Activated CD4-positive, alpha-beta T cell treated with anti-CD3 and anti-CD28 coated beads, Interleukin-2, amount 10 ng/mL, durations not matched to agents 24 days and 14 days (primary cell): ENCODE data around the gene MCAT. TPM values are rescaled to one million over a fixed set of nuclear protein-coding genes. Genes with fewer than 3 reads are reported as not detected.
"Not testable (repeated sequence)": the region's sequence is repeated elsewhere in the genome, so short reads cannot be mapped to it uniquely, and the experiment has no call there.

Experiments used
- DNase-seq: peaks from one replicate; pipeline ENCODE4 v3.0.0; 2022
- H3K27ac Mint-ChIP-seq: one replicate; pipeline ENCODE4 v1.8.0; 2022; ENCODE audit warnings: mild to moderate bottlenecking, mixed read lengths
- H3K27me3 Mint-ChIP-seq: one replicate; pipeline ENCODE4 v1.8.0; 2022; ENCODE audit warnings: mixed read lengths
- H3K36me3 Mint-ChIP-seq: one replicate; pipeline ENCODE4 v1.8.0; 2022; ENCODE audit warnings: low read depth, mild to moderate bottlenecking, mixed read lengths
- H3K4me1 Mint-ChIP-seq: one replicate; pipeline ENCODE4 v1.8.0; 2021; ENCODE audit warnings: mixed read lengths
- H3K4me3 Mint-ChIP-seq: one replicate; pipeline ENCODE4 v1.8.0; 2022; ENCODE audit warnings: mild to moderate bottlenecking, moderate library complexity, mixed read lengths
- H3K9me3 Mint-ChIP-seq: one replicate; pipeline ENCODE4 v1.8.0; 2021; ENCODE audit warnings: mixed read lengths
- intact Hi-C: fragments of 100-400 bp; cut with micrococcal nuclease; formaldehyde crosslinking; loops from one replicate; pipeline ENCODE4 v1.15.1; 2023
- total RNA-seq: library from RNA; stranded (reverse); gene quantifications from 2 replicates; pipeline ENCODE4 v1.2.3, GENCODE V29; 2022

The MCAT gene
- total RNA-seq, 1 donor from 2014 or later = 20.9 TPM

DNA sequence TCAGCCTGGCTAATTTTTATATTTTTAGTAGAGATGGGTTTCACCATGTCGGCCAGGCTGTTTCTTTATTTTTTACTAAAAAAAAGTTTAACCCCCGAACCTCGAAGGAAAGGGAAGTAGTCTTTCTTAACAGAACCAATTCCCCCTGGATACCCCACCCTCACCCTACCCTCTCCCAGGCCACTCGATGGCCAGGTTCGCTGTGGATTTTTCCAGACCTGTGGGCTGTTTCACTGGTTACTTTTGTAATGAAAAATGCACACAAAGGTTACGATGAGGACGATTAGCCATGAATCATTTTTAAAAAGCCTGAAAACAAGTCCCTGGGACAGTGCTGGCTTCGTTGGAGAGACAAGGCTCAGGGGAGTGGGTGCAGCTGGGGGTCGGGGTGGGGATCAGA lies 10.7 kb upstream of the MCAT start:
- DNase-seq = no peak
- intact Hi-C loops = no loop called here
- Mint-ChIP-seq H3K4me3 (no peak overlapping the region), H3K27me3 (no peaks in the 10 kb centered on the region), H3K9me3 (no peaks in the 10 kb centered on the region), H3K4me1 (peaks cover 14% of the 10 kb centered on the region), H3K27ac (no peak overlapping the region), H3K36me3 (peaks cover 4% of the 10 kb centered on the region)

GRCh38 chr22:43152357-43153071 lies 9.3 kb upstream of the MCAT start:
- DNase-seq = peak; percentile 87
- no peaks in the 10 kb centered on the region for H3K27me3 Mint-ChIP-seq
- intact Hi-C loops = loop anchor here (1.0 kb wide), 1 partner anchor 9 kb away; the partner anchor contains the start of gene MCAT
- H3K4me3 Mint-ChIP-seq = peak overlapping the region; percentile 97
- H3K9me3 Mint-ChIP-seq = no peaks in the 10 kb centered on the region
- peaks cover 26% of the 10 kb centered on the region for H3K4me1 Mint-ChIP-seq
- peak overlapping the region; percentile 78 for H3K27ac Mint-ChIP-seq
- H3K36me3 Mint-ChIP-seq = peaks cover 4% of the 10 kb centered on the region

DNA sequence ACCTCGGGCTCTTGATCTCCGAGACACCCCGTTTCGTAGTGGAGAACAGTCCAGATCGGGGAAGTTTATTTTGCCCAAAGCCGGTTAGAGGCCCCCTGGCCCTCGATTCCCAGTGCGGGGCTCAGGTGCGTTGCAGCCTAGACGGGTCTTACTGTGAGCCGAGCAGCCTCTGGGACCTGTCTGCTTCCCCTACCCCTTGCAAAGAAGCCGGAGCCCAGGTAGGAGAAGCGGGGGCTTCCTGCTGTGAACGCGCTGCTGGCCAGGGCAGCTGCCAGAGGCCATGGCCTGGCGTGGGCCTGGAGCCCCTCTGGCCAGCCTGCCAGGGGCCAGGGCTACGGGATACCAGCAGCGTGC lies 8.8 kb upstream of the MCAT start:
- H3K27me3 Mint-ChIP-seq = no peaks in the 10 kb centered on the region
- peak overlapping the region; percentile 78 for H3K27ac Mint-ChIP-seq
- peaks cover 4% of the 10 kb centered on the region for H3K36me3 Mint-ChIP-seq
- peaks cover 30% of the 10 kb centered on the region for H3K4me1 Mint-ChIP-seq
- no peaks in the 10 kb centered on the region for H3K9me3 Mint-ChIP-seq
- H3K4me3 Mint-ChIP-seq = peak overlapping the region; percentile 97
- intact Hi-C loops = loop anchor here (1.0 kb wide), 1 partner anchor 9 kb away; the partner anchor contains the start of gene MCAT
- DNase-seq = no peak

DNA sequence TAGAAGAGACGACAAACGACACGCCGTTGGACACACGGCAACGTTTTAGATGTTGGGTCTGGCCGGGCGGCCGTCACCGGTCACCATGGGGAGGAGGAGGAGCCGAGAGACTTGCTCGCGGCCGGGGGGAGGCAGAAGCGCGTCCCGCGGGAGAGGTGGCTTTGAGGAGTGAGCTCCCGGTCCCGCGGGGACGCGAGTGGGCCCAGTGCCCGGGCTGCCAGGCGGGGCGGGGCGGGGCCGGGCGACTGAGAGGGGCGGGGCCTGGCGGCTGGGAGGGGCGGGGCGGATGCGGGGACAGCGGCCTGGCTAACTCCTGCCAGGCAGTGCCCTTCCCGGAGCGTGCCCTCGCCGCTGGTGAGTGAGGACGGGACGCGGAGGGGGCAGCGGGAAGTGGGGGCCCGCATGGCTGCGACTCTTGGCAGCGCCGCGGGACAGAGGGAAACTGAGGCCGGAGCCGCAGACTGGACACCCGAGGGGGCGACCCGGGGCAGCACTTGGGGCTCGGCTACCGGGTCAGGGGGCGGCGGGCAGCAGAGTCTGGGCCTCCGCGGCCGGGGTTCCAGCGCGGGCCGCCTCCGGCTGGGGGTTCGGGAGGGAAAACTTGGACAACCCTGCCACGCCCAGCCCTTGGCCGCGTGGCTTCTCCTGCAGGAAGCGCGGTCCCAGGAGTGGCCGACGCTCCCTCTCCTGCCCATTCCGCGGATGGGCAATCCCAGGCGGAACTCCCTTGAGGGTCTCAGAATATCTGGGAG lies 8.2 kb upstream of the MCAT start, which contains the start of gene TSPO:
TSS of gene TSPO (plus strand) at position 309 of the 752 bp plus-strand sequence. CDS start 7,680 bp downstream, outside the sequence.
- peak; percentile 88 for DNase-seq
- Mint-ChIP-seq H3K27me3 (no peaks in the 10 kb centered on the region), H3K4me1 (peaks cover 30% of the 10 kb centered on the region), H3K36me3 (peaks cover 4% of the 10 kb centered on the region), H3K27ac (peak within 1 kb of the TSS; percentile 90), H3K9me3 (no peaks in the 10 kb centered on the region), H3K4me3 (peak within 1 kb of the TSS; percentile 97)
- intact Hi-C loops = loop anchor here (1.0 to 2.0 kb wide), 2 partner anchors 8 to 35 kb away; partner anchors contain the start of genes MCAT and TTLL12

DNA sequence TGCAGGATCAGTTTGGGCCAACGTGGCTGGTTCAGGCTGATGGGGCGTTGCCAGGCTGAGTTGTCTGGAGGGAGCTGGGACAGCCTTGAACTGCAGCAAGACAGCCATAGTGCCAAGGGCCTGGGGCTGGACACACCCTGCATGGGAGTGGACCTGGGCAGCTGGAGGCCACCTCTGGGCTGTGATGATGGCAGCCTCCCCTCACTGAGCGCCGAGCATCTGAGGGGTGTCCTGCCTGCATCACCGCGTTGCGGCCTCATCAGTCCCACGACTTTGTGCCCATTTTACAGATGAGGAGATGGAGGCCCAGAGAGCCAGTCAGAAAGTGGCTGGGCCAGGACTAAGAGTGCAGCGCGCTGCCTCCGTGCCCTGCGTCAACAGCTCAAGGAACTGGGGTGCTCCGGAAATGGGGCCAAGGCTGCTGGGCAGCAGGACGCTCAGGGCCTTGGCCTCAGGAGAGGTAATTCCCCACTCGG lies 7.6 kb upstream of the MCAT start:
- peaks cover 28% of the 10 kb centered on the region for H3K4me1 Mint-ChIP-seq
- H3K27ac Mint-ChIP-seq = peak overlapping the region; percentile 90
- peaks cover 4% of the 10 kb centered on the region for H3K36me3 Mint-ChIP-seq
- H3K4me3 Mint-ChIP-seq = peak overlapping the region; percentile 97
- intact Hi-C loops = loop anchor here (2.0 kb wide), 1 partner anchor 36 kb away; the partner anchor contains the start of gene TTLL12
- no peak for DNase-seq
- no peaks in the 10 kb centered on the region for H3K9me3 Mint-ChIP-seq
- H3K27me3 Mint-ChIP-seq = no peaks in the 10 kb centered on the region

GRCh38 chr22:43148581-43148980 lies 5.4 kb upstream of the MCAT start:
- no peaks in the 10 kb centered on the region for H3K27me3 Mint-ChIP-seq
- peaks cover 4% of the 10 kb centered on the region for H3K36me3 Mint-ChIP-seq
- H3K27ac Mint-ChIP-seq = peak overlapping the region; percentile 56
- H3K4me1 Mint-ChIP-seq = peaks cover 29% of the 10 kb centered on the region
- DNase-seq = peak; percentile 67
- no peaks in the 10 kb centered on the region for H3K9me3 Mint-ChIP-seq
- H3K4me3 Mint-ChIP-seq = peak overlapping the region; percentile 58
- intact Hi-C loops = no loop called here

DNA sequence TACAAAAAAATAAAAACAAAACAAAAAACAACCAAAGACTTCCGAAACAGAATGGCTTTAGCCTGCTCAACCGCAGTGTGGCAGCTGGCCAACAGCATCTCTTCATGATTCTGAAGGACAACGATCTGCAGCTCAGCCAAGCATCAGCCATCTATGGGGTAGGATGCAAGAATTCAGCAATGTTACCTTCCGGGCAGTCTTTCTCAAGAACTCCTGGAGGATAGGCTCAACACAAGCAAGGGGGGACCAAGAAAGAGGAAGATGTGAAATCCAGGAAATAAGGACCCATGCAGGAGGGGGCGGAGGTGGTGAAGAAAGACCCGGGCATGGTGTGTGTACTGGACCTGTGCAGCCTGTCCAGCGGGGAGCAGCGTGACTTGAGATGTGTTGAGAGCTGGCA lies 4.6 kb upstream of the MCAT start:
- peak overlapping the region; percentile 61 for H3K27ac Mint-ChIP-seq
- H3K4me1 Mint-ChIP-seq = peaks cover 29% of the 10 kb centered on the region
- no peaks in the 10 kb centered on the region for H3K9me3 Mint-ChIP-seq
- intact Hi-C loops = no loop called here
- H3K27me3 Mint-ChIP-seq = no peaks in the 10 kb centered on the region
- peak overlapping the region; percentile 72 for H3K4me3 Mint-ChIP-seq
- H3K36me3 Mint-ChIP-seq = peaks cover 3% of the 10 kb centered on the region
- DNase-seq = no peak

DNA sequence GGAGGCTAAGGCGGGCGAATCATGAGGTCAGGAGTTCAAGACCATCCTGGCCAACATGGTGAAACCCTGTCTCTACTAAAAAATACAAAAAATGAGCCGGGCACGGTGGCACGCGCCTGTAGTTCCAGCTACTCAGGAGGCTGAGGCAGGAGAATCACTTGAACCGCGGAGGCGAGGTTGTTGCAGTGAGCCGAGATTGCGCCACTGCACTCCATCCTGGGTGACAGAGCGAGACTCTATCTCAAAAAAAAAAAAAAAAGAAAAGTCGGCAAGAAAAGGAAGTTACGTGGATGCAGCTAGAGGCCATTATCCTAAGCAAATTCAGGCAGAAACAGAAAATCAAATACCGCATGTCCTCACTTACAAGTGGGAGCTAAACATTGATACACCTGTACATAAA lies 3.1 kb upstream of the MCAT start:
- H3K9me3 Mint-ChIP-seq, H3K4me3 Mint-ChIP-seq, H3K27ac Mint-ChIP-seq, DNase-seq, H3K36me3 Mint-ChIP-seq, intact Hi-C loops, H3K27me3 Mint-ChIP-seq: not testable (repeated sequence)
- peaks cover 33% of the 10 kb centered on the region for H3K4me1 Mint-ChIP-seq

DNA sequence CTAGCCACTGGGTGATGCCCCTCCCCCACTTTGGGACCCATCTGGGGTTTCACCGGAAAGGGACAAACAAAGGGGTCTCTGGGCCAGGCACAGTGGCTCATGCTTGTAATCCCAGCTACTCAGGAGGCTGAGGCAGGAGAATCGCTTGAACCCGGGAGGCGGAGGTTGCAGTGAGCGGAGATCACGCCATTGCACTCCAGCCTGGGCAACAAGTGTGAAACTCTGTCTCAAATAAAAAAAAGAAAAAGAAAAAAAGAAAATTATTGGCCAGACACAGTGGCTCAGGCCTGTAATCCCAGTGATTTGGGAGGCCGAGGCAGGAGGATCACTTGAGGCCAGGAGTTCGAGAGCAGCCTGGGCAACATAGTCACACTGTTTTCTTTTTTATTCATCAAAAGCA lies 2.2 kb upstream of the MCAT start:
- H3K9me3 Mint-ChIP-seq, intact Hi-C loops, H3K4me3 Mint-ChIP-seq, H3K36me3 Mint-ChIP-seq, H3K27me3 Mint-ChIP-seq, H3K27ac Mint-ChIP-seq, DNase-seq: not testable (repeated sequence)
- peaks cover 31% of the 10 kb centered on the region for H3K4me1 Mint-ChIP-seq

- Mint-ChIP-seq H3K27ac (no peak overlapping the region), H3K9me3 (no peaks in the 10 kb centered on the region), H3K27me3 (no peaks in the 10 kb centered on the region), H3K4me1 (peaks cover 31% of the 10 kb centered on the region), H3K4me3 (no peak overlapping the region), H3K36me3 (peaks cover 12% of the 10 kb centered on the region)
- no peak for DNase-seq
- intact Hi-C loops = loop anchor here (5.0 kb wide), 1 partner anchor 533 kb away; the partner anchor contains the start of gene POLDIP3
Observed at GRCh38 chr22:43144949-43145348, 1.8 kb upstream of the MCAT start.

- H3K4me1 Mint-ChIP-seq = peaks cover 5% of the 10 kb centered on the region
- intact Hi-C loops = no loop called here
- no peak for DNase-seq
- H3K4me3 Mint-ChIP-seq = no peak overlapping the region
- no peak overlapping the region for H3K27ac Mint-ChIP-seq
- no peaks in the 10 kb centered on the region for H3K27me3 Mint-ChIP-seq
- H3K9me3 Mint-ChIP-seq = no peaks in the 10 kb centered on the region
- H3K36me3 Mint-ChIP-seq = peaks cover 51% of the 10 kb centered on the region
Observed at GRCh38 chr22:43136801-43137200, 6.4 kb downstream of the MCAT start.

DNA sequence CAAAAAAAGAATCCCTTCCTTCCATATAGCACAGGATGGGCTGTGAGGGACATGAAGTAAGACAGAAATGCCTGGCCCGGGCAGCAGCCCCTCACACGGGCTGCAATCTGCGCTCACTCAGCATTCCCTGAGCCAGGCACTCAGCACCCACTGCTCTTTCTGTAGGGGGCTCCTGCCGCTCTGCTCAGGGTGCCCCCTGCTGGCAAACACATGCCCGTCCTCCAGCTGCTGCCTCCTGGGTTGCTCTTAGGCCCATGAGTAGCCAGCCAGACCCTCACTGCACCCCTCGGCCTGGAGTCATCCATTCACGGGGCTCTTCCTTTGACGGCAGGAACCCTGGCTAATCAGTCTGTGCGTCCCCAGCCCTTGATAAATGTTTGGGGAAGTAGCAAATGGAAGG lies 6.9 kb downstream of the MCAT start:
- H3K27me3 Mint-ChIP-seq = no peaks in the 10 kb centered on the region
- H3K4me3 Mint-ChIP-seq = no peak overlapping the region
- H3K4me1 Mint-ChIP-seq = peaks cover 3% of the 10 kb centered on the region
- H3K36me3 Mint-ChIP-seq = peaks cover 50% of the 10 kb centered on the region
- no peak overlapping the region for H3K27ac Mint-ChIP-seq
- intact Hi-C loops = no loop called here
- no peaks in the 10 kb centered on the region for H3K9me3 Mint-ChIP-seq
- DNase-seq = peak; percentile 69

- Mint-ChIP-seq H3K27ac (no peak overlapping the region), H3K4me1 (no peaks in the 10 kb centered on the region), H3K36me3 (peaks cover 45% of the 10 kb centered on the region), H3K4me3 (no peak overlapping the region), H3K27me3 (no peaks in the 10 kb centered on the region), H3K9me3 (no peaks in the 10 kb centered on the region)
- no peak for DNase-seq
- intact Hi-C loops = no loop called here
Observed at GRCh38 chr22:43135565-43135964, 7.6 kb downstream of the MCAT start.

DNA sequence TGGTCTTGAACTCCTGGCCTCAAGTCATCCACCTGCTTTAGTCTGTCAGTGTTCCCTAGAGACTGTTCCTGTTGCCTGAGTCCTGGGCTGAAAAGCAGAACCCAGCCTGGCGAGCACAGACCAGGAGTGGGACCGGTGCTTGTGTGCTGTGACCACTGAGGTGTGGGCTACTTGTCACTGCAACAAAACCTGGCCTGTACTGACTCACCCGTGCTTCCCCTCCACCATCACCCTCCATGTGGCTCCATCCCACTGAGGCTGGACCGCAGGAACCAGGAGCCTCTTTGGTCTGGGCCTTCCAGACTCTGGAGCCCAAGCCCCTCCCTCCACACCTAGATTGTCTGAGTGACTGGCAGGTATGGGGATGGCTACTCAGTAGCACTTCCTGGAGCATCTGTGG lies 8.6 kb downstream of the MCAT start:
- intact Hi-C loops = no loop called here

More for the DNA sequence above, 8.6 kb downstream of the MCAT start:
- Mint-ChIP-seq H3K4me3 (no peak overlapping the region), H3K4me1 (no peaks in the 10 kb centered on the region), H3K27ac (no peak overlapping the region), H3K9me3 (no peaks in the 10 kb centered on the region), H3K36me3 (peaks cover 38% of the 10 kb centered on the region), H3K27me3 (no peaks in the 10 kb centered on the region)
- DNase-seq = no peak
